HEK293 (cell line): Measurements from ENCODE around the gene HOXA11.

Experiments
- RBAK ChIP-seq: fragments of 450-650 bp; formaldehyde crosslinking; IDR thresholded peaks from 2 replicates; pipeline ENCODE4 v1.5.1; 2016; ENCODE audit warnings: missing biosample characterization, missing genetic modification characterization
- ZFP3 ChIP-seq: fragments of 450-650 bp; formaldehyde crosslinking; IDR thresholded peaks from 2 replicates; pipeline ENCODE4 v1.5.1; 2016; ENCODE audit warnings: low read depth, missing biosample characterization, missing genetic modification characterization
- ZNF335 ChIP-seq: fragments of 450-650 bp; formaldehyde crosslinking; conservative IDR thresholded peaks from 2 replicates; pipeline ENCODE4 v1.5.1; 2016; ENCODE audit warnings: missing biosample characterization, missing genetic modification characterization
- ZNF391 ChIP-seq: fragments of 450-650 bp; formaldehyde crosslinking; IDR thresholded peaks from 2 replicates; pipeline ENCODE4 v1.5.1; 2016; ENCODE audit warnings: low read depth, missing biosample characterization, missing genetic modification characterization, borderline replicate concordance
- ZNF473 ChIP-seq: fragments of 450-650 bp; formaldehyde crosslinking; IDR thresholded peaks from 2 replicates; pipeline ENCODE4 v1.5.1; 2017; ENCODE audit warnings: missing biosample characterization, missing genetic modification characterization
- ZNF514 ChIP-seq: fragments of 450-650 bp; formaldehyde crosslinking; IDR thresholded peaks from 2 replicates; pipeline ENCODE4 v1.5.1; 2016; ENCODE audit warnings: missing biosample characterization, missing genetic modification characterization
- ZNF558 ChIP-seq: fragments of 450-650 bp; formaldehyde crosslinking; IDR thresholded peaks from 2 replicates; pipeline ENCODE4 v1.5.1; 2016; ENCODE audit warnings: missing biosample characterization, missing genetic modification characterization
- TF ChIP-seq, protein P1 (sequence below): fragments of 450-650 bp; formaldehyde crosslinking; IDR thresholded peaks from 2 replicates; pipeline ENCODE4 v1.5.1; 2016; ENCODE audit warnings: missing biosample characterization, missing genetic modification characterization
- TF ChIP-seq, protein P2 (sequence below): fragments of 450-650 bp; formaldehyde crosslinking; IDR thresholded peaks from 2 replicates; pipeline ENCODE4 v1.5.1; 2016; ENCODE audit warnings: missing biosample characterization, missing genetic modification characterization

DNA sequence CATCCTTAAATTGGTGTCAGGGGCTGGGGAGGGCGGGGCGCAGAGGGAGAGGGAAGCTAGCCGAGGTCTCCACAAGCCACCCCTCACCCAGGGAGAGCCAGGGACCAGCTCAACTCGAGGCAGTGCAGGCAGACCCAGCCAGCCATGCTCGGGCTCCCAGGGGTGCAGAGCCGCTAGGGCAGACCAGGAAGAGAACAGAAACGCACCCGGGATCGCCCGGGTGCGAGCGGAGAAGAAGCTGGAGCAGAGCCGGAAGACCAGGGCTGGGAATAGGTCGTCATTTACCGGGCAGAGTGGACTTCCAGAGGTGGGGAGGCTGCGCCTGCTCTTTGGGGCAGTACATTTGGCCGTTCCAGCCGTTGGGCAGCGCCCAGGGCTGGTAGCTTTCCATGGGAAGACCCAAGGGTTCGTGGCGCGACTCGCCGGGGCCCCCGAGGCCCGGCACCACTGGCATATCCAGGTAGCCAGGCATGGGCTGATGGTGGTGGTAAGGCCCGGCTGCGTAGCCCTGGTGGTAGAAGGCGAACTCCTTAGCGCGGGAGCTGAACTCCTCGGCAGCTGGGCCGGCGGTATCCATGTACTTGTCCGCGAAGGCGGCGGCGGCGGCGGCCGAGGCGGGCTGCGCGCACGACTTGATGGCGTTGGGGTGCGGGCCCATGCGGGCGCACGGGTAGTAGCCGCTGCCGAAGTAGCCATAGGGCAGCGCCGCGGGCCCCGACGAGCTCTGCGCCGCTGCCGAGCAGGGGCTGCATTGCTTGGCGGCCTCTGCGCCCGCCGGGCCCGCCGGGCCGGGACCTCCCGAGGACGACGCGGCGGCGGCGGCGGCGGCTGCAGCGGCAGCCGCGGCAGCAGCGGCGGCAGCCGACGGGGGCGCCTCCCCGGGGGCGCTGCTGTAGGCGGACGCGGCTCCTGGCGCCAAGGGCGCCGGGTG lies 14.1 kb upstream of the HOXA11 start:
- TF ChIP-seq ZFP3 (tag by site-specific recombination) (no peak), RBAK (tag by site-specific recombination) (no peak), ZNF473 (tag by site-specific recombination) (no peak), ZNF558 (no peak), ZNF335 (peak; percentile 82), ZNF514 (no peak), ZNF391 (no peak)
- TF ChIP-seq, protein P1, sequence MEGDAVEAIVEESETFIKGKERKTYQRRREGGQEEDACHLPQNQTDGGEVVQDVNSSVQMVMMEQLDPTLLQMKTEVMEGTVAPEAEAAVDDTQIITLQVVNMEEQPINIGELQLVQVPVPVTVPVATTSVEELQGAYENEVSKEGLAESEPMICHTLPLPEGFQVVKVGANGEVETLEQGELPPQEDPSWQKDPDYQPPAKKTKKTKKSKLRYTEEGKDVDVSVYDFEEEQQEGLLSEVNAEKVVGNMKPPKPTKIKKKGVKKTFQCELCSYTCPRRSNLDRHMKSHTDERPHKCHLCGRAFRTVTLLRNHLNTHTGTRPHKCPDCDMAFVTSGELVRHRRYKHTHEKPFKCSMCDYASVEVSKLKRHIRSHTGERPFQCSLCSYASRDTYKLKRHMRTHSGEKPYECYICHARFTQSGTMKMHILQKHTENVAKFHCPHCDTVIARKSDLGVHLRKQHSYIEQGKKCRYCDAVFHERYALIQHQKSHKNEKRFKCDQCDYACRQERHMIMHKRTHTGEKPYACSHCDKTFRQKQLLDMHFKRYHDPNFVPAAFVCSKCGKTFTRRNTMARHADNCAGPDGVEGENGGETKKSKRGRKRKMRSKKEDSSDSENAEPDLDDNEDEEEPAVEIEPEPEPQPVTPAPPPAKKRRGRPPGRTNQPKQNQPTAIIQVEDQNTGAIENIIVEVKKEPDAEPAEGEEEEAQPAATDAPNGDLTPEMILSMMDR (tag by site-specific recombination) = no peak
- TF ChIP-seq, protein P2, sequence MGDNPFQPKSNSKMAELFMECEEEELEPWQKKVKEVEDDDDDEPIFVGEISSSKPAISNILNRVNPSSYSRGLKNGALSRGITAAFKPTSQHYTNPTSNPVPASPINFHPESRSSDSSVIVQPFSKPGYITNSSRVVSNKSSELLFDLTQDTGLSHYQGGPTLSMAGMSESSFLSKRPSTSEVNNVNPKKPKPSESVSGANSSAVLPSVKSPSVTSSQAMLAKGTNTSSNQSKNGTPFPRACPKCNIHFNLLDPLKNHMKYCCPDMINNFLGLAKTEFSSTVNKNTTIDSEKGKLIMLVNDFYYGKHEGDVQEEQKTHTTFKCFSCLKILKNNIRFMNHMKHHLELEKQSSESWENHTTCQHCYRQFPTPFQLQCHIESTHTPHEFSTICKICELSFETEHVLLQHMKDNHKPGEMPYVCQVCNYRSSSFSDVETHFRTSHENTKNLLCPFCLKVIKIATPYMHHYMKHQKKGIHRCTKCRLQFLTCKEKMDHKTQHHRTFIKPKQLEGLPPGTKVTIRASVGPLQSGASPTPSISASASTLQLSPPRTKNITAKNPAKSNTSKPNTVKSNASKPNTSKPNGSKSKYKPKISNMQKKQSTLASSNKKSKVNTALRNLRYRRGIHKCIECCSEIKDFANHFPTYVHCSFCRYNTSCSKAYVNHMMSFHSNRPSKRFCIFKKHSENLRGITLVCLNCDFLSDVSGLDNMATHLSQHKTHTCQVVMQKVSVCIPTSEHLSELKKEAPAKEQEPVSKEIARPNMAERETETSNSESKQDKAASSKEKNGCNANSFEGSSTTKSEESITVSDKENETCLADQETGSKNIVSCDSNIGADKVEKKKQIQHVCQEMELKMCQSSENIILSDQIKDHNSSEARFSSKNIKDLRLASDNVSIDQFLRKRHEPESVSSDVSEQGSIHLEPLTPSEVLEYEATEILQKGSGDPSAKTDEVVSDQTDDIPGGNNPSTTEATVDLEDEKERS (tag by site-specific recombination) = no peak
